NCI-H345 treated with DMSO at 0.1 percent for 48 hours (cell line): ENCODE measurements around the gene DIP2B.

Source experiments
- DNase-seq: peaks from one replicate; lab custom pipeline; 2025; ENCODE audit not compliant: unreplicated experiment; lab: John Stamatoyannopoulos, UW

DIP2B gene

GRCh38 chr12:50611021-50611744 is 106.4 kb downstream of the DIP2B start:
- no peak for DNase-seq

GRCh38 chr12:50612882-50613281 is 108.1 kb downstream of the DIP2B start:
- DNase-seq = no peak

GRCh38 chr12:50613463-50613862 is 108.7 kb downstream of the DIP2B start:
- DNase-seq = no peak

- DNase-seq = no peak
These were observed 109.5 kb downstream of the DIP2B start for GRCh38 chr12:50614167-50614759.

GRCh38 chr12:50615145-50615906 is 110.5 kb downstream of the DIP2B start:
- no peak for DNase-seq

GRCh38 chr12:50615907-50616296 is 111.1 kb downstream of the DIP2B start:
- DNase-seq = no peak

GRCh38 chr12:50617657-50618056 is 112.9 kb downstream of the DIP2B start:
- no peak for DNase-seq

- no peak for DNase-seq
These were observed 114.3 kb downstream of the DIP2B start for GRCh38 chr12:50618864-50619609.

- DNase-seq = no peak
These were observed 114.8 kb downstream of the DIP2B start for GRCh38 chr12:50619610-50619958.

GRCh38 chr12:50620109-50620977 is 115.6 kb downstream of the DIP2B start:
- no peak for DNase-seq

- DNase-seq = no peak
These were observed 116.2 kb downstream of the DIP2B start for GRCh38 chr12:50620978-50621360.

- no peak for DNase-seq
These were observed 116.9 kb downstream of the DIP2B start for GRCh38 chr12:50621399-50622300.

GRCh38 chr12:50625029-50625925 is 120.5 kb downstream of the DIP2B start:
- DNase-seq = no peak

GRCh38 chr12:50626026-50626425 is 121.2 kb downstream of the DIP2B start:
- no peak for DNase-seq

GRCh38 chr12:50627491-50627890 is 122.7 kb downstream of the DIP2B start:
- DNase-seq = no peak

- no peak for DNase-seq
These were observed 123.6 kb downstream of the DIP2B start for GRCh38 chr12:50628394-50628793.

GRCh38 chr12:50633955-50634354 is 129.2 kb downstream of the DIP2B start:
- DNase-seq = no peak

- DNase-seq = no peak
These were observed 129.6 kb downstream of the DIP2B start for GRCh38 chr12:50634379-50634778.

GRCh38 chr12:50635364-50635763 is 130.6 kb downstream of the DIP2B start:
- DNase-seq = no peak
